Activated T-helper 1 cell treated with anti-CD3 and anti-CD28 coated beads, Interleukin-2, amount 50 U/mL, for 16 hours (primary cell): ENCODE measurements around the gene PEX13.
"Not testable (repeated sequence)": the region's sequence is repeated elsewhere in the genome, so short reads cannot be mapped to it uniquely, and the experiment has no call there.

Experiments used
- DNase-seq, 2 donors: peaks; one replicate each; pipeline ENCODE4 v3.0.0-alpha.2; 2020; ENCODE audit warnings: low read depth in 1 of 2, low spot score in 1 of 2

PEX13 gene

DNA sequence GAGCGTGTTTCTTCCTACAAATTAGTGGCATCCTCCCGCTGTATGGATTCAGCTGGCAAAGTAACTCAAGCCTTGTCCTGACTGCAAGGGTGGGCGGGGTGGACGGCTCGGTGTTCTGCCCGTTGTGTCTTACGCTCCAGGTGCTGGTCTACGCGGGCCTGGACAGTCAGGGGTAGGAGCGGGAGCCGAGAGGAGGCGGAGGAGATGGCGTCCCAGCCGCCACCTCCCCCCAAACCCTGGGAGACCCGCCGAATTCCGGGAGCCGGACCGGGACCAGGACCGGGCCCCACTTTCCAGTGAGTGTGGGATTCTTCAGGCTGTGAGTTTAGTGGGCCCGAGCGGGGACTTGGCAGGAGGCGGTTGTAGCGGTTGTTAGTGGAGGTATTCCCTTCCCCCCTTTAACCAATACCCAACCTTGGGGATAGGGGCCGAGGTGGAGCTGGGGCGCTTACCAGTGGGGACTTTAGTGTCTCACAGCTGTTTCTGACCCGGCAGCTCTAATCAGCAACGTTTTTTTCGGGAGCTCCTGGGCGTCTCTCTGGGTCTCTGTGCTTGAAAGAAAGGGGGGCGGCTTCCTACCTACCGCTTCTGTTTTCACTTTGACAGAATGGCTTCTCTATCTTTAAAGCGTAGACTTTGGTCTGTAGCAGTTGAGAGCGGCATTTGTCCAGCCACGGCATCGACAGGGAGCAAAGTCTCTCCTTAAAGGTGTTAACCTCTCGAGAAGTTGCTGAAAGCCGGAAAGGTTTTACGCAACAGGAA is at the start of gene PEX13, which contains the start of gene PUS10:
TSS of gene PEX13 (plus strand) at position 165 of the 762 bp plus-strand sequence. CDS start at position 205, 40 bp downstream.
TSS of gene PUS10 (minus strand) at position 700 of the 762 bp plus-strand sequence. CDS start 6,365 bp downstream, outside the sequence.
- peak; percentile 40 to 48 for DNase-seq

GRCh38 chr2:60972889-60973656 is 44.4 kb upstream of the PEX13 start:
- DNase-seq, result no peak

DNA sequence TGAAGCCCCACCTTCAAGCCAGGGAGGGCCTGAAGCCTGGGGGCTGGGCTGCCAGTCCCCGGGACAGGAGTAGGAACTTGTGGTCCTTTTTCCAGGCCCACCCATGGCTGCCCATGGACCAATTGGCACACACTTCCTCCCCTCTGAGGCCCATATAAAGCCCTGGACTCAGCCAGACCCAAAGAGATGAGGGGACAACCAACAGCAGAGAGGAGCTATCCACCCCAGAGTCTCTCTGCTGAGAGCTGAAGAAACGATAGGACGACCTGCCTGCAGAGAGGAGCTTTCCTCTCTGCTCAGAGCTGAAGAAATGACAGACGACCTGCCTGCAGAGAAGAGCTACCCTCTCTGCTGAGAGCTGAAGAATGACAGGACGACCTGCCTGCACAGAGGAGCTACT is 43.8 kb upstream of the PEX13 start:
- no peak for DNase-seq

DNA sequence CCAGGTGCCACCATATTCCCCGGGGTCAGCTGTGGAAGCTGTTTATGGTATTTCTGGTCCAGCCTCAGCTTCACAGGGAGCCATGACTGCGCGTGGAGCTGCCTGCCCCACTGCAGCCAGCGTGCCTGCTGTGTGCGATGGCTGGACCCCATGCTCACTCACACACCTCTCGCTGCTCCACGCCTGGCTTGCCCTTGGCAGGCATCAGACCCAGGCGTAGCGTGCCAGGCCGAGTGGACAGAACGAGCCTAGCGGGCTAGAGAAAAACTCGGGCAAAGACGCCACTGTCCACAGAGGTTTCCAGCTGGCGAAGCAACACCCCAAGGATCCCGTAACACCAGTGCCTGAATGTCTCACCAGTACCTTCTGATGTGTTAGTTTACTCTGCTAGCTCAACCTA is 42.9 kb upstream of the PEX13 start:
- DNase-seq, result no peak

DNA sequence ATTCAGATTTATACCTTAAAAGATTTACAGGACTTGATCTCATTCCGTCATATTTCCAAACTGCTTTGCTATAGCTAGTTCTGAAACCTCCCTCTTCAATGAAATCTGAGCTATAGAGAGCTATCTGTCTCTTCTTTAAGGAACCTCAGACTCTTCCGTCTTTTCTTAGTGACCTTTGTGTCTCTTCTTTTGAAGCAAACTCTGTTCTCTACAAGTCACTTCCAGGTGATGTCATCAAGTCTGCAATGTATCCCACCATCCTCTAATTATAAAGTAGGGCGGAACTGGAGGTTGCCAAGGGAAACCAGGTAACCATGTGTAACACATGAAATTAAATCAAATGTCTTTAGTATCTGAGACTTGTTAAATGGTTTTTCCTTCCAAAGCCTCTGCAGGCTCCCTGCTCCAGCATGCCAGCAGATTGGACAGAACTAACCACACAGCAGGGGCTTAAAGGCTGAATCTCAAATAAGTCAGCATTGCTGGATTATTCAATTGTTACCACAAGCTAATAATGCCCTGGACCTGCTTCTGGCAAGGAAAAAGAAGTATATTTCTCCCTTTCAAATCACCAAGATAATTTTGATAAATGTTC is 41.2 kb upstream of the PEX13 start:
- DNase-seq, result no peak

GRCh38 chr2:60976875-60977561 is 40.5 kb upstream of the PEX13 start:
- DNase-seq, result no peak

DNA sequence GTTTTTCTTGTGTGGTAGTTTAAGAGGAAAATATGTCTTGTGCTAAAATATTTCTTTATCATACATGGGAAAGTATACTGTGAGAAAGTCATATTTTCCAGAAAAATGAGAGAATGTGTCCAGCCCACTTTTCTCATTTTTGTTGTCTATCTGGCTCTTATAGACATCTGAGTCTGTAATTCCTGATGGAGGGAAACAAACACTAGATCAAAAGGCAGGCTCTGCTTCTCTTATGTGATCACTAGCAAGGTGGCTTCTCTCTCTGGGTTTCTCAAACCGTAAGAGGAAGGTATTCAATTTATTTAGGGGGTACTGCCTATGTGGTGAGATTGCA is 40.0 kb upstream of the PEX13 start:
- no peak for DNase-seq

DNA sequence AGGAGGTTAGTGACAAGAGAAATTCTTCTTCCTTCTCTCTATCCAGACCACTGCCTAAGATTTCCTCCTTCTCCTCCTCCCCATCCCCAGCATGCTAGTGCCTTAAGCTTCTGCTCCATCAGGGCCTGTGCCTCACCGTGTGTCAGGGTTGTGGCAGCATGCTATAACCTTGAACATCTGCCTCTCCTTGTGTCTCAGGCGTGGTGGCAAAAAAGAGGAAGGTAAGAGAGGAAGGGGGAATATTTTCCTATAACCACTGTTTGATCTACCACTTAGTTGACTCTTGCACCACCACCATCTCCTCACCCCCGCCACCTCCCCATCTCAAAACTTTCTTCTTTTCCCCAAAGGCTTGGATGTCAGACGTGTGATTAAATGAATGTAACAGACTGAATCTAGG is 38.3 kb upstream of the PEX13 start:
- no peak for DNase-seq

GRCh38 chr2:60980071-60980815 is 37.3 kb upstream of the PEX13 start:
- no peak for DNase-seq

- not testable (repeated sequence) for DNase-seq
Measured at GRCh38 chr2:60982066-60982465, 35.5 kb upstream of the PEX13 start.

DNA sequence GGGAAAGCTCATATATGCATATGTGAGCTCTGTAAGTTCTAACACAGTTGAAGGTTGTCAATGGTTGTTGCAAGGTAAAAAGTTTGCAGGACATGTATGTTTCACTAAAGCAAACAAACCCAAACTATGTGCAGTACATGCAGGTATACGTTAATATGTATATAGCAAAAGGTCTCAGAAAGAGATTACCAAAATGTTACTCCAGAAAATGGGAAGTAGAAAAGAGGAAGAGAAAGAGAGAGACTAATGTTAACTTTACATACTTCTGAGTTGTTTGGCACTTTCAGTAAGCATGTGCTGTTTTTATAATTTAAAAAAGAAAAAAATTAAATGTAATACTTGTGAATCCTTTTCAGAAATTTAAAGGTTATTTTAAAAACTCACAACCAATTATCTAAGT is 32.8 kb upstream of the PEX13 start:
- no peak for DNase-seq

DNA sequence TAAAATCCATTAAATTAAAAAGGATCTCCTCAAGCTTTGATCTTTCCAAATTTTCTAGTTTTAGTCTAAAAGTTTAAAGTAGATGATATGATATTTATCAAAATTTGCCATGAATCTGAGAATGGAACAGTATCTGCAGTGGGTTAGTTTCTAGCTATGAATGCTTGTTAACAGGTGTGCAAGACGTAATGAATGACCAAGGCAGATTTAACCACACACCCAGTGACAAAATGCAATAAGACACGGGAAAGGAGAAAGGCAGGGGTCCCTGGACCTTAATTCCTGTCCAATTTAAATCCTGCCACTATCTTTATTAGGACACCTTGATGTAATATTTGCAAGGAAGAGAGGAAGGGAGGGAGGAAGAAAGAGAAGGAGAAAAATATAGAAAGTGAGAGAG is 30.5 kb upstream of the PEX13 start:
- no peak for DNase-seq

GRCh38 chr2:60987656-60988055 is 29.9 kb upstream of the PEX13 start:
- DNase-seq, result not testable (repeated sequence)

DNA sequence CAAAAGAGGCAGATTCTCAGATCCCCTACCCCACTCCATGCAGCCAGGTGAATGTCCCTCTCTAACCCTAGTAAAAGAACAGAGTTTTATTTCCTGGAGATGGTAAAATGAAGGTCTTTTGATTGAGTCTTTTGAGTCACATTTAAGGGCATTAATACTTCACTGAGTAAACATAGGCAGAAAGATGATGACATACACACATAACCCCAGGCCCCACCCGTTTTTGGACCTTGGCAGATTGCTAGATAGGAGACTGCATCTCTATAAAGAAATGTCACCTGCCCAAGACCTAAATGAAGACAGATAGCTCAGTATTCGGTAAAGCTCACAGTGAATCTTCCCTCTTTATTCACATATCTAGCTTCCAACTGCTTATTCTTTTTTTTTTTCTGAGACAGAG is 28.3 kb upstream of the PEX13 start:
- no peak for DNase-seq

GRCh38 chr2:60991644-60992043 is 25.9 kb upstream of the PEX13 start:
- DNase-seq, result no peak

GRCh38 chr2:60992985-60993392 is 24.5 kb upstream of the PEX13 start:
- no peak for DNase-seq

GRCh38 chr2:60994131-60994530 is 23.4 kb upstream of the PEX13 start:
- no peak for DNase-seq

DNA sequence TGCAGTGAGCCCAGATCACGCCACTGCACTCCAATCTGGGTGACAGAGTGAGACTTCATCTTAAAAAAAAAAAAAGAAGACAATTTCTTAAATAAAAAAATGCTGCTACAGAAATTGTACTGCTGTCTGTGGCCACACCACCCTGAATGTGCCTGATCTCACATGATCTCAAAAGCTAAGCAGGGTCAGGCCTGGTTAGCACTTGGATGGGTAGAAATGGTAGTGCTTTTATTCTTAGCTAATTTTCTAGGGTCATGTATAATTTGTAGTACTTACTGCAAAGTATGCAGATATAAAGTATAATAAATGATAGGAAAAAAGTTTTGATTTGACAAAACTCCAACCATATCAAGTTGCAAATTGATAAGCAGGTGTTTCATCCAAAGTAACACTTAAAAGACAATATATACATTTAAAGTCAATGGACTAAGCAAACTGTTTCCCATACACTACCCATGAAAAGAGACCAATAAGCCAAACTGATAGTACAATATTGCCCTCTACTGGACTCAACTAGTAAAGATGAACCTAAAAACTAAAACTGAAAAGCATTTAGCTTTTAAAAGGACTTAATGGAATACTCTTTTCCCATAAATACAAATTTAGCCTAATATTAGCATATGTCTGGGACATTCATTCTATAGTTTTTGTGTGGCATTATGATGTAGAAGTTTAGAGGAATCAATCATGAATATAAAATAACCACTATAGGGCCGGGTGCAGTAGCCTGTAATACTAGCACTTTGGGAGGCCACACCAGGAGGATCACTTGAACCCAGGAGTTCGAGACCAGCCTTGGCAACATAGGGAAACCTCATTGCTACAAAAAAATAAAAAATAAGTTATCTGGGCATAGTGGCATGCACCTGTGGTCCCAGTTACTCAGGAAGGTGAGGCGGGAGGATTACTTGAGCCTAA is 18.6 kb upstream of the PEX13 start:
- DNase-seq, result no peak

- DNase-seq, result no peak
Measured at GRCh38 chr2:61005736-61006135, 11.8 kb upstream of the PEX13 start.
